Measurements from ENCODE around the gene IL1R1.

DNA sequence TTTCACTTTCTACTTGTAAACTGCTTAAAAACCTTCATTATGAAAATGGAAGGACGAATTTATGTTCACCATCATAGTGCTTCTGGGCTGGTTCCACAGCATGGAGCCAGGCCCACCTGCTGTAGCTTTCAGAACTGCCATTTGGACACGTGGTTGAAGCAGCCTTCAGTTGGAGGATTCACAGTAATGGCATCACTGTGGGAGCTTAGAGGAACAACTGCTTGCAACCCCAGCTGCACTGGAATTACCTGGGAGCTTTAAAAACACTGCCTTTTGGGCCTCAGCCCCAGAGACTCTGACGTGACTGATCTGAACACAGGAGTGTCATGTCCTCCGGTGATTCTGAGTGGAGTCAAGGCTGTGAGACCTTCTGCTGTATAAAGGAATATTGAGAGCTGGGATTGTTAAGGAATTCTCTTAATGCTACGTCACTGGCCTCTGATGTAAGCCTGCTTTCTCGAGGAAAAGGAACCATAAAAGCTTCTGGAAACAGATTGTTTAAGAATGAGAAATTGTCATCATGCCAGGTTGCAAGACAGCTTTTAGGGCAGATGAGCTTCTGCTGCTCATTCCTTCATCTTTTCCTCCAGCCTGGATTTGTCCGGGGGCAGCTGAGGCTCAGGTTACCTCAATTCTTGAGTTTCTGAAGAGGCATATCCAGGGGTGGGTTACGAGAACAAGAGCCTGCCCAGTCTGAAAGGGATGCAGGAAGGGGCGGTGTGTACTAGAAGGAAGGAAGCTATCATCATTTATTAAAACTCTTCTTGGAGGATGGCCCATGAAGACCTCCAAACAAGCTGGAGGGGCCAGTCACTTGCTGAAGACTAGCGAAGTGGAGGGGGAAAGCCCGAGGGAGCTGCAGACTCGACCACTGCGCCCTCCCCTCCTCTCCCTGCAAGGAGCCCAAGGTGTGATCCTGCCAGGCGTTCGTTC lies 1.3 kb upstream of the IL1R1 start:
- TF ChIP-seq CTCF (conservative IDR thresholded peaks at IDR 0.05 in 1 of 2, IDR thresholded peaks at IDR 0.05 in 1 of 2; ENCODE audit: low read depth in 1 of 2, low read length in 2 of 2), result no peak
- TF ChIP-seq EZH2 (IDR thresholded peaks at IDR 0.05; ENCODE audit: low read length, missing control alignments), result no peak

Measured in fibroblast of lung (primary cell).